ENCODE data around the gene PRM1.

The PRM1 gene

DNA sequence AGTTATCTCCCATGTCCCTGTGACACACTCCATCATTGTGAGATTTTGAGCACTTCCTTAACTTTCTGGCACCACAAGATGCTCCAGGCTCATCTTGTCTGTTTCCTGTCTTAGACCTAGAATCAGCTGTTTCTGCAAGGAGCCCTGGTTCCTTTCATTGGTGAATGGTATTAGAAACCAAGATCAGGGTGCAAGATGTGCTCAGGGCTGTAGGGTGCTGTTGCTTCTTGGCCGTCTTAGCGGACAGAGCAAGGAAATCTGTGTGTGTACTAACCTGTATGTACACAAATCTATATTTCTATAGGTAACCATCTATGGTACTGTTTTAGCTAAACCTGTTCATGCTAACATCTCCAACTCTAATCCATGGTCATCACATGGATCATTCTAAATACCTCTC is 8.1 kb upstream of the PRM1 start:
- no peak overlapping the region for H3K4me3 ChIP-seq (ENCODE audit: low read length)
- TF ChIP-seq CTCF (IDR thresholded peaks at IDR 0.05; ENCODE audit: insufficient read depth, low read depth, low read length, missing control alignments): no peak
- DNase-seq (ENCODE audit: low read depth): no peak

GRCh38 chr16:11285842-11286241 is 4.7 kb upstream of the PRM1 start:
- no peak for DNase-seq (ENCODE audit: low read depth)
- no peak overlapping the region for H3K4me3 ChIP-seq (ENCODE audit: low read length)
- no peak for TF ChIP-seq CTCF (IDR thresholded peaks at IDR 0.05; ENCODE audit: insufficient read depth, low read depth, low read length, missing control alignments)

DNA sequence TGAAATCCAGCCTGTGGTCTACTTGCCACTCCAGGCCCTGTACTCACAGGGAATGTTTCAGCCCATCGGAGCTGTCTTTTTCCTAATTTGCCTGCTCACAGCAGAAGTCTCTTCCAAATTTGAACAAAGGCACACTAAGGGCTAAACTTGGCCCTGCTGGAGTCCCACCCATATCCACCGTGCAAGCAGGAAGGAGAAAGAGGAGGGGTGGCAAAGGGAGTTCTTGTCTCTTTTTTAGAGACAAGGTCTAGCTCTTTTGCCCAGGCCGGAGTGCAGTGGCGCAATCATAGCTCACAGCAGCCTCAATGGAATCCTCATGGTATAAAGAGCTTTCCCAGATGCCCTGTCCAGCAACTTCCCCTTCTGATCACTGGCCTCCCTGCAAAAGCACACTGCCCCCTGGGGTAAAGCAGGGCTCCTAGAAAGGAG is 2.7 kb upstream of the PRM1 start:
- H3K4me3 ChIP-seq (ENCODE audit: low read length): no peak overlapping the region
- TF ChIP-seq CTCF (IDR thresholded peaks at IDR 0.05; ENCODE audit: insufficient read depth, low read depth, low read length, missing control alignments): no peak
- DNase-seq (ENCODE audit: low read depth): no peak

DNA sequence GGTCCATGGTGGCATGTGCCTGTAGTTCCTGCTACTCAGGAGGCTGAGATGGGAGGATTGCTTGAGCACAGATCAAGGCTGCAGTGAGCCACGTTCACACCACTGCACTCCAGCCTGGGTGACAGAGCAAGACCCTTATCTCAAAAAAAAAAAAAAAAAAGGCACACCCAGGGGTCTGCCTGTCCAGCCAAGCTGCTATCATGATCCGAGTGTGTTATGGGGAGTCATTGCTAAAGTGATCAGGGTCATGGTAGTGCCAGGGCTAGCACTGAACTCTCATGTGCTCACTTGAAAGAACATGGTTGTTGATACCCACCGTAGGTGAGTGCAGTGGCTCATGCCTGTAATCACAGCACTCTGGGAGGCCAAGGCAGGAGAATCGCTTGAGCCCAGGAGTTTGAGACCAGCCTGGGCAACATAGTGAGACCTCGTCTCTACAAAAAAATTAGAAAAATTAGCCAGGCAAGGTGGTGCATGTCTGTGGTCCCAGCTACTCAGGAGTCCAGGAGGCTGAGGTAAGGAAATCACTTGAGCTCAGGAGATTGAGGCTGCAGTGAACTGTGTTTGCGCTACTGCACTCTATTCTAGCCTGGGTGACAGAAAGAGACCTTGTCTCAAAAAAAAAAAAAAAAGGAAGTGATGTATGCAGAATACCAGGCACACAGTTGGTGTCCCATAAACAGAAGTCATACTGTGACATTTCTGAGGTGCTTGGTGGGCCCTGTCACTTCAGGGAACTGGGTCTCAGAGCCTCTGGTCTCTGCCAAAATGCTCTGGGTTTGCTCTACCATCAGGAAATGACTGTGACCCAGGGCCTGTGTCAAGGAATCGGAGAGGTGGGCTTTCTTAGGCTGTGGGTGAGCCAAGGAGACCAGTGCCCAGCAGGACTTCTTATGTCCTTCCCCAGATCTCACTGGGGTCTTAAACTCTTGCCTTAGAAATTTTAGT is 2.2 kb downstream of the PRM1 start:
- no peak for TF ChIP-seq CTCF (IDR thresholded peaks at IDR 0.05; ENCODE audit: insufficient read depth, low read depth, low read length, missing control alignments)
- DNase-seq (ENCODE audit: low read depth): no peak

GRCh38 chr16:11277607-11278337 is 3.4 kb downstream of the PRM1 start:
- no peak overlapping the region for H3K4me3 ChIP-seq (ENCODE audit: low read length)
- no peak for DNase-seq (ENCODE audit: low read depth)
- no peak for TF ChIP-seq CTCF (IDR thresholded peaks at IDR 0.05; ENCODE audit: insufficient read depth, low read depth, low read length, missing control alignments)

More for the DNA sequence above, 2.2 kb downstream of the PRM1 start:
- no peak overlapping the region for H3K4me3 ChIP-seq (ENCODE audit: low read length)

GRCh38 chr16:11276896-11277593 is 4.1 kb downstream of the PRM1 start:
- no peak overlapping the region for H3K4me3 ChIP-seq (ENCODE audit: low read length)
- peak; percentile 43 for DNase-seq (ENCODE audit: low read depth)
- TF ChIP-seq CTCF (IDR thresholded peaks at IDR 0.05; ENCODE audit: insufficient read depth, low read depth, low read length, missing control alignments): no peak

All from epithelial cell of esophagus (primary cell).